NB4 (cell line): ENCODE measurements around the gene N4BP2L2.

ENCODE experiments used
- MYC ChIP-seq: IDR thresholded peaks from 2 replicates; pipeline ENCODE4 v1.6.1; 2011; ENCODE audit warnings: low read depth, low read length
- TF ChIP-seq, protein P1 (sequence below): IDR thresholded peaks from one replicate; pipeline ENCODE4 v1.5.1; 2012; ENCODE audit warnings: low read depth, low read length

DNA sequence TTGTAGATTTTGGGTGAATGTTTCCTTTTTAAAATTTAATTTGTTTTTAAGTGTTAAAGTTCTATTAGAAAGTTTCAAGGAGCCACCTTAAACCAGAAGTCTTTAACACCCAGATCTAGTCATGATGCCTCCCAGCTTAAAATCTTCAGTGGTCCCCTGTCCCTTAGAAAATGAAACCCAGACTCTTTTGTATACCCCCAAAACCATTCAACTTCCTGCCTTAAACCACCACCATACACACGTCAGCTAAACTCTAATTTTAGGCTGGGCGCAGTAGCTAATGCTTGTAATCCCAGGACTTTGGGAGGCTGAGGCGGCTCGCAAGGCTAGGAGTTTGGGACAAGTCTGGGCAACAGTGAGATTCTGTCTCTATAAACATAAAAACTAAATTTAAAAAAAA, 148.5 kb downstream of the N4BP2L2 start:
- no peak for TF ChIP-seq MYC
- TF ChIP-seq, protein P1, sequence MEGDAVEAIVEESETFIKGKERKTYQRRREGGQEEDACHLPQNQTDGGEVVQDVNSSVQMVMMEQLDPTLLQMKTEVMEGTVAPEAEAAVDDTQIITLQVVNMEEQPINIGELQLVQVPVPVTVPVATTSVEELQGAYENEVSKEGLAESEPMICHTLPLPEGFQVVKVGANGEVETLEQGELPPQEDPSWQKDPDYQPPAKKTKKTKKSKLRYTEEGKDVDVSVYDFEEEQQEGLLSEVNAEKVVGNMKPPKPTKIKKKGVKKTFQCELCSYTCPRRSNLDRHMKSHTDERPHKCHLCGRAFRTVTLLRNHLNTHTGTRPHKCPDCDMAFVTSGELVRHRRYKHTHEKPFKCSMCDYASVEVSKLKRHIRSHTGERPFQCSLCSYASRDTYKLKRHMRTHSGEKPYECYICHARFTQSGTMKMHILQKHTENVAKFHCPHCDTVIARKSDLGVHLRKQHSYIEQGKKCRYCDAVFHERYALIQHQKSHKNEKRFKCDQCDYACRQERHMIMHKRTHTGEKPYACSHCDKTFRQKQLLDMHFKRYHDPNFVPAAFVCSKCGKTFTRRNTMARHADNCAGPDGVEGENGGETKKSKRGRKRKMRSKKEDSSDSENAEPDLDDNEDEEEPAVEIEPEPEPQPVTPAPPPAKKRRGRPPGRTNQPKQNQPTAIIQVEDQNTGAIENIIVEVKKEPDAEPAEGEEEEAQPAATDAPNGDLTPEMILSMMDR: no peak
